Kidney epithelial cell (primary cell): ENCODE data around the gene FGR. TPM values are rescaled to one million over a fixed set of nuclear protein-coding genes. Genes with fewer than 3 reads are reported as not detected.

ENCODE experiments used
- DNase-seq: peaks from one replicate; pipeline ENCODE4 v3.0.0-alpha.2; 2010; ENCODE audit warnings: low read depth
- H3K27me3 ChIP-seq: 2 replicates; pipeline ENCODE4 v1.6.0; 2011; ENCODE audit warnings: low read length; ENCODE audit not compliant: control insufficient read depth, insufficient read depth
- H3K36me3 ChIP-seq: 2 replicates; pipeline ENCODE4 v1.5.1; 2011; ENCODE audit warnings: low read length; ENCODE audit not compliant: control insufficient read depth, insufficient read depth
- H3K4me3 ChIP-seq: 2 replicates; pipeline ENCODE4 v1.5.1; 2011; ENCODE audit warnings: low read depth, mild to moderate bottlenecking, control low read depth, low read length
- CTCF ChIP-seq: IDR thresholded peaks from 2 replicates; pipeline ENCODE4 v1.5.1; 2011; ENCODE audit warnings: mild to moderate bottlenecking, moderate library complexity, low read length, control low read depth, inconsistent platforms; ENCODE audit not compliant: insufficient read depth, poor library complexity, severe bottlenecking
- total RNA-seq: library from RNA; depleted of rRNA; stranded (reverse); fragments of >200 nt; gene quantifications from 2 replicates; pipeline ENCODE4 v1.2.3, GENCODE V29; 2015

FGR gene
- total RNA-seq, 1 donor from 2014 or later: not detected

GRCh38 chr1:27592931-27593677, 41.9 kb downstream of the FGR start:
- no peaks in the 10 kb centered on the region for H3K27me3 ChIP-seq
- H3K36me3 ChIP-seq: no peaks in the 10 kb centered on the region
- DNase-seq: no peak
- no peak overlapping the region for H3K4me3 ChIP-seq
- no peak for TF ChIP-seq CTCF

- no peak for DNase-seq
- no peak for TF ChIP-seq CTCF
Observed at GRCh38 chr1:27592232-27592930, 42.6 kb downstream of the FGR start.

GRCh38 chr1:27591622-27592021, 43.4 kb downstream of the FGR start:
- no peak for DNase-seq
- H3K4me3 ChIP-seq: no peak overlapping the region
- H3K36me3 ChIP-seq: no peaks in the 10 kb centered on the region
- no peak for TF ChIP-seq CTCF
- H3K27me3 ChIP-seq: no peaks in the 10 kb centered on the region

More at GRCh38 chr1:27592232-27592930, 42.6 kb downstream of the FGR start:
- H3K27me3 ChIP-seq: no peaks in the 10 kb centered on the region
- no peak overlapping the region for H3K4me3 ChIP-seq
- no peaks in the 10 kb centered on the region for H3K36me3 ChIP-seq

GRCh38 chr1:27590917-27591508, 44.0 kb downstream of the FGR start:
- no peaks in the 10 kb centered on the region for H3K36me3 ChIP-seq
- H3K4me3 ChIP-seq: no peak overlapping the region
- DNase-seq: no peak

GRCh38 chr1:27589841-27590426, 45.1 kb downstream of the FGR start:
- Histone ChIP-seq H3K27me3 (no peaks in the 10 kb centered on the region), H3K36me3 (no peaks in the 10 kb centered on the region), H3K4me3 (no peak overlapping the region)
- DNase-seq: no peak
- TF ChIP-seq CTCF: no peak

More at GRCh38 chr1:27590917-27591508, 44.0 kb downstream of the FGR start:
- H3K27me3 ChIP-seq: no peaks in the 10 kb centered on the region
- no peak for TF ChIP-seq CTCF
